HG03060 (cell line): ENCODE data around the gene SNAP25.

Source experiments
- ATAC-seq: cut with Tn5 transposase; IDR thresholded peaks from one replicate; pipeline ENCODE4 v1.9.1; 2021; ENCODE audit warnings: low read depth, moderate number of reproducible peaks; ENCODE audit not compliant: unreplicated experiment

The SNAP25 gene

GRCh38 chr20:10300582-10301446, 82.2 kb downstream of the SNAP25 start:
- no peak for ATAC-seq

GRCh38 chr20:10303852-10304251, 85.2 kb downstream of the SNAP25 start:
- ATAC-seq, result no peak

- no peak for ATAC-seq
These were observed 85.9 kb downstream of the SNAP25 start for GRCh38 chr20:10304471-10305046.

GRCh38 chr20:10306440-10307358, 88.1 kb downstream of the SNAP25 start:
- ATAC-seq, result no peak

GRCh38 chr20:10307359-10307735, 88.7 kb downstream of the SNAP25 start:
- no peak for ATAC-seq

GRCh38 chr20:10308652-10309051, 90.0 kb downstream of the SNAP25 start:
- ATAC-seq, result no peak

- no peak for ATAC-seq
These were observed 90.7 kb downstream of the SNAP25 start for GRCh38 chr20:10309326-10309725.

- no peak for ATAC-seq
These were observed 93.5 kb downstream of the SNAP25 start for GRCh38 chr20:10312111-10312510.

- no peak for ATAC-seq
These were observed 94.6 kb downstream of the SNAP25 start for GRCh38 chr20:10313215-10313614.

- no peak for ATAC-seq
These were observed 95.1 kb downstream of the SNAP25 start for GRCh38 chr20:10313701-10314100.

GRCh38 chr20:10314198-10314597, 95.6 kb downstream of the SNAP25 start:
- ATAC-seq, result no peak

GRCh38 chr20:10315138-10315537, 96.5 kb downstream of the SNAP25 start:
- no peak for ATAC-seq

- ATAC-seq, result no peak
These were observed 98.0 kb downstream of the SNAP25 start for GRCh38 chr20:10316582-10316981.

- ATAC-seq, result no peak
These were observed 99.8 kb downstream of the SNAP25 start for GRCh38 chr20:10318291-10319024.

- no peak for ATAC-seq
These were observed 101.2 kb downstream of the SNAP25 start for GRCh38 chr20:10319855-10320254.

- ATAC-seq, result no peak
These were observed 102.6 kb downstream of the SNAP25 start for GRCh38 chr20:10321138-10321717.

GRCh38 chr20:10322073-10323012, 103.7 kb downstream of the SNAP25 start:
- ATAC-seq, result no peak

GRCh38 chr20:10323729-10324128, 105.1 kb downstream of the SNAP25 start:
- ATAC-seq, result no peak
